HL-60 (cell line): ENCODE measurements around the gene NLRC4.

Experiments used
- DNase-seq, 2 experiments: peaks; one replicate each; pipeline ENCODE4 v3.0.0-alpha.2; 2010 to 2020; ENCODE audit warnings: low read depth in 1 of 2, low spot score in 1 of 2
- H3K27ac ChIP-seq: fragments of 250-450 bp; sonication (Bioruptor Pico); replicated peaks from 2 replicates; pipeline ENCODE4 v1.5.1; 2020; ENCODE audit warnings: mild to moderate bottlenecking, moderate library complexity
- H3K27me3 ChIP-seq: fragments of 250-450 bp; sonication (Bioruptor Pico); 2 replicates; pipeline ENCODE4 v1.5.1; 2021; ENCODE audit warnings: mild to moderate bottlenecking, moderate library complexity; ENCODE audit not compliant: insufficient read depth, poor library complexity, severe bottlenecking
- H3K4me3 ChIP-seq: replicated peaks from 2 replicates; pipeline ENCODE4 v1.5.1; 2011; ENCODE audit warnings: mild to moderate bottlenecking, control low read depth, low read length; ENCODE audit not compliant: insufficient read depth
- GABPA ChIP-seq: IDR thresholded peaks from 2 replicates; pipeline ENCODE4 v1.6.1; 2012; ENCODE audit warnings: low read depth
- POLR2AphosphoS5 ChIP-seq: IDR thresholded peaks from 2 replicates; pipeline ENCODE4 v1.6.1; 2012; ENCODE audit warnings: low read depth
- SPI1 ChIP-seq: IDR thresholded peaks from 2 replicates; pipeline ENCODE4 v1.6.1; 2012; ENCODE audit warnings: low read depth, mild to moderate bottlenecking, borderline replicate concordance
- TF ChIP-seq, protein P1 (sequence below): IDR thresholded peaks from 2 replicates; pipeline ENCODE4 v1.6.1; 2012; ENCODE audit warnings: low read depth; ENCODE audit not compliant: insufficient replicate concordance
- TF ChIP-seq, protein P2 (sequence below): IDR thresholded peaks from one replicate; pipeline ENCODE4 v1.5.1; 2011; ENCODE audit warnings: low read length, control low read depth, inconsistent platforms; ENCODE audit not compliant: insufficient read depth

NLRC4 gene

DNA sequence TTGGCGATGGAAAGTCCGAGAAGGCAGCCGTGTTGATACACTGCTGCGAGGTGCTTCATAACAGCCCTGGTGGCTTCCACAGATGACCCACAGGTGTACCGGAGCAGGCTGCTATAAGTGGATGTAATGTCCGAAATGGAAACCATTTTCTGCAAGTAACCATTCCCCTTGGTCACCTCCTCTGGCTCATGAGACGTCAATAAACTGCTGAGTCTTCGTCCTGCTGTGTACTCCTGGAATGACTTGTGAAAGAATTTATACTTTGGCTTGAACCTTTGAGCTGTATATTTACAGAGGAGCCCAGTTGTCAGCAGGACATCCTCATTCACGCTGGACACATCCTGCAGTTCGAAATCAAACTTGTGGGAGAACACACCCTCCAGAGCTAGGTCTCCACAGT lies 14.4 kb downstream of the NLRC4 start:
- no peak for DNase-seq
- H3K27me3 ChIP-seq = no peaks in the 10 kb centered on the region
- TF ChIP-seq POLR2AphosphoS5 = no peak
- TF ChIP-seq GABPA = no peak
- TF ChIP-seq, protein P1, sequence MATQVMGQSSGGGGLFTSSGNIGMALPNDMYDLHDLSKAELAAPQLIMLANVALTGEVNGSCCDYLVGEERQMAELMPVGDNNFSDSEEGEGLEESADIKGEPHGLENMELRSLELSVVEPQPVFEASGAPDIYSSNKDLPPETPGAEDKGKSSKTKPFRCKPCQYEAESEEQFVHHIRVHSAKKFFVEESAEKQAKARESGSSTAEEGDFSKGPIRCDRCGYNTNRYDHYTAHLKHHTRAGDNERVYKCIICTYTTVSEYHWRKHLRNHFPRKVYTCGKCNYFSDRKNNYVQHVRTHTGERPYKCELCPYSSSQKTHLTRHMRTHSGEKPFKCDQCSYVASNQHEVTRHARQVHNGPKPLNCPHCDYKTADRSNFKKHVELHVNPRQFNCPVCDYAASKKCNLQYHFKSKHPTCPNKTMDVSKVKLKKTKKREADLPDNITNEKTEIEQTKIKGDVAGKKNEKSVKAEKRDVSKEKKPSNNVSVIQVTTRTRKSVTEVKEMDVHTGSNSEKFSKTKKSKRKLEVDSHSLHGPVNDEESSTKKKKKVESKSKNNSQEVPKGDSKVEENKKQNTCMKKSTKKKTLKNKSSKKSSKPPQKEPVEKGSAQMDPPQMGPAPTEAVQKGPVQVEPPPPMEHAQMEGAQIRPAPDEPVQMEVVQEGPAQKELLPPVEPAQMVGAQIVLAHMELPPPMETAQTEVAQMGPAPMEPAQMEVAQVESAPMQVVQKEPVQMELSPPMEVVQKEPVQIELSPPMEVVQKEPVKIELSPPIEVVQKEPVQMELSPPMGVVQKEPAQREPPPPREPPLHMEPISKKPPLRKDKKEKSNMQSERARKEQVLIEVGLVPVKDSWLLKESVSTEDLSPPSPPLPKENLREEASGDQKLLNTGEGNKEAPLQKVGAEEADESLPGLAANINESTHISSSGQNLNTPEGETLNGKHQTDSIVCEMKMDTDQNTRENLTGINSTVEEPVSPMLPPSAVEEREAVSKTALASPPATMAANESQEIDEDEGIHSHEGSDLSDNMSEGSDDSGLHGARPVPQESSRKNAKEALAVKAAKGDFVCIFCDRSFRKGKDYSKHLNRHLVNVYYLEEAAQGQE = no peak
- TF ChIP-seq, protein P2, sequence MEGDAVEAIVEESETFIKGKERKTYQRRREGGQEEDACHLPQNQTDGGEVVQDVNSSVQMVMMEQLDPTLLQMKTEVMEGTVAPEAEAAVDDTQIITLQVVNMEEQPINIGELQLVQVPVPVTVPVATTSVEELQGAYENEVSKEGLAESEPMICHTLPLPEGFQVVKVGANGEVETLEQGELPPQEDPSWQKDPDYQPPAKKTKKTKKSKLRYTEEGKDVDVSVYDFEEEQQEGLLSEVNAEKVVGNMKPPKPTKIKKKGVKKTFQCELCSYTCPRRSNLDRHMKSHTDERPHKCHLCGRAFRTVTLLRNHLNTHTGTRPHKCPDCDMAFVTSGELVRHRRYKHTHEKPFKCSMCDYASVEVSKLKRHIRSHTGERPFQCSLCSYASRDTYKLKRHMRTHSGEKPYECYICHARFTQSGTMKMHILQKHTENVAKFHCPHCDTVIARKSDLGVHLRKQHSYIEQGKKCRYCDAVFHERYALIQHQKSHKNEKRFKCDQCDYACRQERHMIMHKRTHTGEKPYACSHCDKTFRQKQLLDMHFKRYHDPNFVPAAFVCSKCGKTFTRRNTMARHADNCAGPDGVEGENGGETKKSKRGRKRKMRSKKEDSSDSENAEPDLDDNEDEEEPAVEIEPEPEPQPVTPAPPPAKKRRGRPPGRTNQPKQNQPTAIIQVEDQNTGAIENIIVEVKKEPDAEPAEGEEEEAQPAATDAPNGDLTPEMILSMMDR = no peak
- TF ChIP-seq SPI1 = no peak
- H3K4me3 ChIP-seq = no peak overlapping the region
- no peak overlapping the region for H3K27ac ChIP-seq

GRCh38 chr2:32249731-32250236 lies 14.9 kb downstream of the NLRC4 start:
- no peak overlapping the region for H3K4me3 ChIP-seq
- no peak for TF ChIP-seq SPI1
- TF ChIP-seq, protein P2 = no peak
- TF ChIP-seq GABPA = no peak
- TF ChIP-seq, protein P1 = no peak
- TF ChIP-seq POLR2AphosphoS5 = no peak
- no peaks in the 10 kb centered on the region for H3K27me3 ChIP-seq
- H3K27ac ChIP-seq = no peak overlapping the region
- DNase-seq = no peak

DNA sequence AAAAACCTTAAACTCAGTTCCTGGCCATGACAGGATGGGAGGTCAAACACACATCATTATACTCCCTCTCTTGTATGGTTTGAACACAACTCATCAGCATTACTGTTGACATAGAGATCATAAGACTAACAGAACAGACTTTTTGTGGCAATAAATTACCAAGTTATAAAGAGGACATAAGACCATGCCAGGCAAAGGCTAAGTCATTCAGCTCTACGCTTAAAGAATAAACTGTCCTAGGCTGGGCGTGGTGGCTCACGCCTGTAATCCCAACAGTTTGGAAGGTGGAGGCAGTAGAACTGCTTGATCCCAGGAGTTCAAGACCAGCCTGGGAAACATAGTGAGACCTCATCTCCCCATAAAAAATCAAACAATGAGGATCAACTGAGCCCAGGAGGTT lies 16.4 kb downstream of the NLRC4 start:
- H3K4me3 ChIP-seq = no peak overlapping the region
- no peaks in the 10 kb centered on the region for H3K27me3 ChIP-seq
- DNase-seq = no peak
- TF ChIP-seq, protein P1 = no peak
- TF ChIP-seq SPI1 (no peak), POLR2AphosphoS5 (no peak), GABPA (no peak)
- TF ChIP-seq, protein P2 = no peak
- no peak overlapping the region for H3K27ac ChIP-seq
